Ascending aorta (tissue), 2 donors: ENCODE data around the gene LIMS2. TPM values are rescaled to one million over a fixed set of nuclear protein-coding genes. Genes with fewer than 3 reads are reported as not detected.
A peak's percentile ranks its signal among the peaks of the same experiment; 100 is the strongest.

ENCODE experiments used
- DNase-seq, 2 donors: peaks; one replicate each; pipeline ENCODE4 v3.0.0-alpha.2; 2019; ENCODE audit warnings: low spot score in 2 of 2
- H3K27ac ChIP-seq, 2 donors: fragments of 200-600 bp; sonication (generic); one replicate each; pipeline ENCODE4 v1.5.1; 2016 to 2017; ENCODE audit warnings: mild to moderate bottlenecking in 1 of 2
- H3K27me3 ChIP-seq: fragments of 200-600 bp; sonication (generic); one replicate; pipeline ENCODE4 v1.5.1; 2017
- H3K36me3 ChIP-seq, 2 donors: fragments of 200-600 bp; sonication (generic); one replicate each; pipeline ENCODE4 v1.5.1; 2016
- H3K4me1 ChIP-seq, 2 donors: fragments of 200-600 bp; sonication (generic); one replicate each; pipeline ENCODE4 v1.5.1; 2016 to 2017; ENCODE audit warnings: mild to moderate bottlenecking in 1 of 2
- H3K4me3 ChIP-seq, 2 donors: fragments of 200-600 bp; sonication (generic); one replicate each; pipeline ENCODE4 v1.5.1; 2016 to 2017; ENCODE audit warnings: mild to moderate bottlenecking in 1 of 2
- H3K9me3 ChIP-seq, 2 donors: fragments of 200-600 bp; sonication (generic); one replicate each; pipeline ENCODE4 v1.5.1; 2016
- intact Hi-C: fragments of 100-400 bp; cut with DNase I; formaldehyde crosslinking; loops from one replicate; pipeline ENCODE4 v1.15.1; 2023
- total RNA-seq: library from RNA; depleted of rRNA; stranded (reverse); fragments of >200 nt; gene quantifications from one replicate; pipeline ENCODE4 v1.1.0, GENCODE V29; 2016
- TF ChIP-seq, protein P1 (sequence below), 3 experiments: fragments of 200-600 bp in 2 of 3; fragments of 450-650 bp in 1 of 3; sonication (generic) in 2 of 3; IDR thresholded peaks; one replicate each; pipeline ENCODE4 v1.5.1; 2016 to 2019; ENCODE audit warnings: antibody characterized with exemption in 3 of 3, mild to moderate bottlenecking in 1 of 3, moderate library complexity in 1 of 3

The LIMS2 gene
- total RNA-seq, 1 donor from 2014 or later: 169 TPM

DNA sequence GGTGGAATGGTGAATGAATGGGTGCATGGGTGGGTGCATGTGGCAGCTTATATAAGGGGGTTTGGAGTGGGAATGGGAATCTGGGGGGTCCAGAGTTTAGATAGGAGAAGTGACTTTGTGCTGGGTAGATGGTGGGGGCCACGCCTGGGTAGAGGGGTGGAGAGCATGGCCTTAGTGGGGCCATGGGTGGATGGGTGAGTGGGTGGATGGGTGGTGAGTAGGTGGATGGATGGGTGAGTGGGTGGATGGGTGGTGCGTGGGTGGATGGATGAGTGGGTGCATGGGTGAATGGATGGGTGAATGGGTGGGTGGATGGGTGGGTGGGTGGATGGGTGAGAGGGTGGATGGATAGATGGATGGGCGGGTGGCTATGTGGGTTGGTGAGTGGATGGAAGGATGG is 86.0 kb downstream of the LIMS2 start:
- H3K4me3 ChIP-seq: no peak overlapping the region
- no peak overlapping the region for H3K27ac ChIP-seq
- TF ChIP-seq, protein P1, sequence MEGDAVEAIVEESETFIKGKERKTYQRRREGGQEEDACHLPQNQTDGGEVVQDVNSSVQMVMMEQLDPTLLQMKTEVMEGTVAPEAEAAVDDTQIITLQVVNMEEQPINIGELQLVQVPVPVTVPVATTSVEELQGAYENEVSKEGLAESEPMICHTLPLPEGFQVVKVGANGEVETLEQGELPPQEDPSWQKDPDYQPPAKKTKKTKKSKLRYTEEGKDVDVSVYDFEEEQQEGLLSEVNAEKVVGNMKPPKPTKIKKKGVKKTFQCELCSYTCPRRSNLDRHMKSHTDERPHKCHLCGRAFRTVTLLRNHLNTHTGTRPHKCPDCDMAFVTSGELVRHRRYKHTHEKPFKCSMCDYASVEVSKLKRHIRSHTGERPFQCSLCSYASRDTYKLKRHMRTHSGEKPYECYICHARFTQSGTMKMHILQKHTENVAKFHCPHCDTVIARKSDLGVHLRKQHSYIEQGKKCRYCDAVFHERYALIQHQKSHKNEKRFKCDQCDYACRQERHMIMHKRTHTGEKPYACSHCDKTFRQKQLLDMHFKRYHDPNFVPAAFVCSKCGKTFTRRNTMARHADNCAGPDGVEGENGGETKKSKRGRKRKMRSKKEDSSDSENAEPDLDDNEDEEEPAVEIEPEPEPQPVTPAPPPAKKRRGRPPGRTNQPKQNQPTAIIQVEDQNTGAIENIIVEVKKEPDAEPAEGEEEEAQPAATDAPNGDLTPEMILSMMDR (IDR thresholded peaks at IDR 0.05): no peak
- H3K4me1 ChIP-seq: no peaks in the 10 kb centered on the region
- intact Hi-C loops: no loop called here
- H3K9me3 ChIP-seq: no peaks in the 10 kb centered on the region
- peak in 1 of 2 donors; percentile 43 for DNase-seq
- no peaks in the 10 kb centered on the region for H3K36me3 ChIP-seq
- no peaks in the 10 kb centered on the region for H3K27me3 ChIP-seq

Other genes with a start within 250 kb of the LIMS2 start
- 54.6 TPM for gene IWS1, start 149.0 kb downstream of the LIMS2 start, total RNA-seq
- 1.3 TPM for gene MYO7B, start 139.8 kb downstream of the LIMS2 start, total RNA-seq
- gene GPR17, start 29.4 kb downstream of the LIMS2 start, total RNA-seq: not detected
- 8.3 TPM for gene SFT2D3, start 26.0 kb upstream of the LIMS2 start, total RNA-seq
- 13.9 TPM for gene WDR33, start 135.6 kb upstream of the LIMS2 start, total RNA-seq
- gene POLR2D, start 182.6 kb upstream of the LIMS2 start, total RNA-seq: 2.1 TPM
- gene AMMECR1L, start 210.4 kb upstream of the LIMS2 start, total RNA-seq: 20.6 TPM